GM12878 (cell line): ENCODE measurements around the gene RBM15. TPM values are rescaled to one million over a fixed set of nuclear protein-coding genes. Genes with fewer than 3 reads are reported as not detected.

Experiments used
- CBFB ChIP-seq: IDR thresholded peaks from 2 replicates; pipeline ENCODE4 v1.6.1; 2016; ENCODE audit warnings: antibody characterized with exemption, low read depth
- E2F4 ChIP-seq: IDR thresholded peaks from 2 replicates; pipeline ENCODE4 v1.6.1; 2012; ENCODE audit warnings: low read depth, low read length, improper control_type of control experiment
- E2F8 ChIP-seq: fragments of 450-650 bp; IDR thresholded peaks from 2 replicates; pipeline ENCODE4 v1.6.1; 2018; ENCODE audit warnings: mild to moderate bottlenecking, low read depth, moderate library complexity; ENCODE audit not compliant: partially characterized antibody
- IRF4 ChIP-seq: IDR thresholded peaks from 2 replicates; pipeline ENCODE4 v1.6.1; 2011; ENCODE audit warnings: low read depth, low read length
- JUNB ChIP-seq: IDR thresholded peaks from 2 replicates; pipeline ENCODE4 v1.6.1; 2016; ENCODE audit warnings: antibody characterized with exemption, mild to moderate bottlenecking
- LARP7 ChIP-seq: fragments of 450-650 bp; IDR thresholded peaks from 2 replicates; pipeline ENCODE4 v1.6.1; 2017; ENCODE audit warnings: mild to moderate bottlenecking
- MLLT1 ChIP-seq: fragments of 450-650 bp; IDR thresholded peaks from 2 replicates; pipeline ENCODE4 v1.6.1; 2016; ENCODE audit warnings: mild to moderate bottlenecking
- MXI1 ChIP-seq: fragments of 150-350 bp; IDR thresholded peaks from 2 replicates; pipeline ENCODE4 v1.6.1; 2011; ENCODE audit warnings: low read depth, mild to moderate bottlenecking, inconsistent platforms, low read length, improper control_type of control experiment
- MYC ChIP-seq: IDR thresholded peaks from 2 replicates; pipeline ENCODE4 v1.6.1; 2011; ENCODE audit warnings: mild to moderate bottlenecking, low read length, moderate library complexity, inconsistent platforms; ENCODE audit not compliant: insufficient read depth, insufficient replicate concordance, insufficient read length, severe bottlenecking
- NBN ChIP-seq: fragments of 450-650 bp; IDR thresholded peaks from 2 replicates; pipeline ENCODE4 v1.6.1; 2016
- SRF ChIP-seq, 2 experiments: IDR thresholded peaks; 2 replicates each; pipeline ENCODE4 v1.6.1; 2011; ENCODE audit warnings: low read depth in 2 of 2, low read length in 2 of 2, mild to moderate bottlenecking in 1 of 2, moderate library complexity in 1 of 2
- ZBTB33 ChIP-seq: fragments of 450-650 bp; IDR thresholded peaks from 2 replicates; pipeline ENCODE4 v1.6.1; 2017; ENCODE audit warnings: mild to moderate bottlenecking
- ZNF217 ChIP-seq: fragments of 450-650 bp; IDR thresholded peaks from 2 replicates; pipeline ENCODE4 v1.6.1; 2017; ENCODE audit warnings: antibody characterized with exemption, mild to moderate bottlenecking
- polyA plus RNA-seq, 11 experiments: library from polyadenylated mRNA; depleted of rRNA in 4 of 11; unstranded in 6 of 11; stranded (reverse) in 5 of 11; fragments of >200 nt; fragmentation: Nextera tagmentation in 4 of 11; fragmentation: Illumina TruSeq in 1 of 11; extraction: Ambion mirVana in 4 of 11; extraction: Trizol in 1 of 11; gene quantifications; 1 replicate in 1 of 11; 2 replicates in 10 of 11; pipeline versions ENCODE4 v1.2.1 to v1.2.3, GENCODE V29; 2011 to 2016; ENCODE audit warnings: inconsistent platforms in 2 of 11, missing spikeins in 2 of 11, low read depth in 1 of 11
- total RNA-seq, 4 experiments: library from RNA; depleted of rRNA in 3 of 4; stranded (reverse); fragments of >200 nt in 3 of 4; fragmentation: Illumina TruSeq in 1 of 4; extraction: Trizol in 1 of 4; gene quantifications; 2 replicates each; pipeline versions ENCODE4 v1.2.1 to v1.2.3, GENCODE V29; 2013 to 2021

RBM15 gene
- total and polyA plus RNA-seq, 10 of the 15 experiments (the other 5 are each of a cell fraction or from before 2014, with no cell fraction given): 3.1 to 63.2 (median 26.7) TPM

- no peak for TF ChIP-seq LARP7
- no peak for TF ChIP-seq NBN
- no peak for TF ChIP-seq E2F4
- no peak for TF ChIP-seq JUNB
- TF ChIP-seq IRF4: 0 out of 2 replicates have a peak, but pooled peaks have one; percentile 16
- TF ChIP-seq MLLT1: peak; percentile 34
- TF ChIP-seq ZNF217: no peak
- no peak for TF ChIP-seq E2F8
- no peak for TF ChIP-seq SRF (IDR thresholded peaks at IDR 0.05; ENCODE audit: low read depth in 2 of 2, low read length in 2 of 2)
- TF ChIP-seq MYC: no peak
- no peak for TF ChIP-seq ZBTB33
- TF ChIP-seq CBFB: no peak
- no peak for TF ChIP-seq MXI1
These were observed 1.4 kb upstream of the RBM15 start (continued) for GRCh38 chr1:110337704-110338308.
